Gastroesophageal sphincter (tissue), 3 donors: ENCODE results near the gene NOP53.

Experiments
- EP300 ChIP-seq: sonication (generic); formaldehyde crosslinking; IDR thresholded peaks from one replicate; pipeline ENCODE4 v1.6.1; 2017; ENCODE audit warnings: antibody characterized with exemption, mild to moderate bottlenecking
- POLR2A ChIP-seq, 2 donors: fragments of 450-650 bp; IDR thresholded peaks; one replicate each; pipeline ENCODE4 v1.6.1; 2017; ENCODE audit warnings: antibody characterized with exemption in 2 of 2, mild to moderate bottlenecking in 2 of 2, moderate library complexity in 1 of 2
- POLR2AphosphoS5 ChIP-seq: sonication (generic); formaldehyde crosslinking; IDR thresholded peaks from one replicate; pipeline ENCODE4 v1.6.1; 2017; ENCODE audit warnings: antibody characterized with exemption
- TF ChIP-seq, protein P1 (sequence below), 4 experiments: fragments of 200-600 bp in 2 of 4; fragments of 450-650 bp in 2 of 4; sonication (generic) in 1 of 4; IDR thresholded peaks; one replicate each; pipeline ENCODE4 v1.5.1; 2017 to 2019; ENCODE audit warnings: antibody characterized with exemption in 4 of 4, mild to moderate bottlenecking in 2 of 4, moderate library complexity in 2 of 4

DNA sequence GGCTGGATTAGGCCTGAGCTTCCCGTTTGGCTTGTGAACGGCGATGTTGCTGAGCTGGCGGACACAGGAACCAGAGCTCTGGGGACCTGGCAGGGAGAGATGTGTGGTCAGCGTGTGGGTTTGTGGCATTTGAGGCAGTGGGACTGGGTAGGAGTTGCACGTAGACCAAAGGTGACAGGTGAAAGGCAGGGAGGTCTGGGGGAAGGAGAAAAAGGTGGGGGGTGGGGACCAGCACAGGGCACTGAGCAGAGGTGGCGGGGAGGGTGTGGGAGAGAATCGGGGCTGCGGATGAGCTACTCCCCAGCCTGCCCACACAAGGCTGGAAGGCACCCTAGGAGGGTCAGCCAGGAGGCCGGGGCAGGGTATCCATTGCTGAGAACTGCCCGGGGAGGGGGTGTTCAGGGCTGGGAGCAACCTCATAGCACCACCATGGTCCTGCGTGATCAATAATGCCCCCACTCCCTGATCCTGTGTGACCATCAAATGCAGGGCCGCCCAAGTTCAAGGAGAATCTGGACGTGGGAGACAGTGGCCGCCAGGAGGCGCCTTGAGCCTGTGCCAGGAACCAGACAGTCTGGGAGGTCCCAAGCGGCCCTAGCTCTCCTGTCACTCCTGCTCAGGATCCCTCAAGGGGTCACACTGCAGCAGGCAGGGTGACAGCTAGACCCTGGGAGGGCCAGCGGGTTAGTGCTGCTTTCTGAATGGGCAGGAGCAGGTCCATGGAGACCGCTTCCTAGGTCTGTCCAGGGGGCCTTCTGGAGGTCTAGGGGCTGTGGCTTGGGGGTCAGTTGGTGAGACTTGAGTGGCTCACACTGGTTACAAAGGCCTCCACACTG, 20.4 kb downstream of the NOP53 start:
- TF ChIP-seq, protein P1, sequence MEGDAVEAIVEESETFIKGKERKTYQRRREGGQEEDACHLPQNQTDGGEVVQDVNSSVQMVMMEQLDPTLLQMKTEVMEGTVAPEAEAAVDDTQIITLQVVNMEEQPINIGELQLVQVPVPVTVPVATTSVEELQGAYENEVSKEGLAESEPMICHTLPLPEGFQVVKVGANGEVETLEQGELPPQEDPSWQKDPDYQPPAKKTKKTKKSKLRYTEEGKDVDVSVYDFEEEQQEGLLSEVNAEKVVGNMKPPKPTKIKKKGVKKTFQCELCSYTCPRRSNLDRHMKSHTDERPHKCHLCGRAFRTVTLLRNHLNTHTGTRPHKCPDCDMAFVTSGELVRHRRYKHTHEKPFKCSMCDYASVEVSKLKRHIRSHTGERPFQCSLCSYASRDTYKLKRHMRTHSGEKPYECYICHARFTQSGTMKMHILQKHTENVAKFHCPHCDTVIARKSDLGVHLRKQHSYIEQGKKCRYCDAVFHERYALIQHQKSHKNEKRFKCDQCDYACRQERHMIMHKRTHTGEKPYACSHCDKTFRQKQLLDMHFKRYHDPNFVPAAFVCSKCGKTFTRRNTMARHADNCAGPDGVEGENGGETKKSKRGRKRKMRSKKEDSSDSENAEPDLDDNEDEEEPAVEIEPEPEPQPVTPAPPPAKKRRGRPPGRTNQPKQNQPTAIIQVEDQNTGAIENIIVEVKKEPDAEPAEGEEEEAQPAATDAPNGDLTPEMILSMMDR (IDR thresholded peaks at IDR 0.05) = peak in 3 of 4 experiments; percentile 80 to 91 (median 82)
- TF ChIP-seq POLR2A (IDR thresholded peaks at IDR 0.05) (no peak), EP300 (no peak), POLR2AphosphoS5 (no peak)
